Measurements from ENCODE around the gene CDKN1C. TPM values are rescaled to one million over a fixed set of nuclear protein-coding genes. Genes with fewer than 3 reads are reported as not detected.

The CDKN1C gene
- polyA plus RNA-seq, 4 donors = 4.0 to 328 (median 17.7) TPM

GRCh38 chr11:2881076-2881980 lies 4.2 kb downstream of the CDKN1C start:
- 86 to 87% (median 86%) methylated on average over 19 of the region's 19 CpGs for WGBS, 3 donors
- peaks cover 0 to 37% (median 0%) of the 10 kb centered on the region in 3 donors for H3K36me3 ChIP-seq (ENCODE audit: control insufficient read depth in 3 of 3, insufficient read depth in 2 of 3, low read depth in 1 of 3, low read length in 3 of 3)
- H3K4me3 ChIP-seq (ENCODE audit: low read depth in 1 of 3, low read length in 3 of 3) = no peak overlapping the region
- peaks cover 0 to 12% of the 10 kb centered on the region in 2 donors for H3K9me3 ChIP-seq (ENCODE audit: control insufficient read depth in 2 of 2, insufficient read depth in 1 of 2, low read depth in 1 of 2, low read length in 1 of 2)
- H3K27me3 ChIP-seq (ENCODE audit: control insufficient read depth in 3 of 3, insufficient read depth in 3 of 3, low read length in 3 of 3) = peaks cover 0 to 2% (median 0%) of the 10 kb centered on the region in 3 donors
- DNase-seq (no peak), FAIRE-seq (no peak)
- H3K27ac ChIP-seq (ENCODE audit: low read depth in 1 of 3, low read length in 2 of 3) = peak overlapping the region in 1 of 3 donors; percentile 59
- peaks cover 0 to 11% (median 0%) of the 10 kb centered on the region in 3 donors for H3K4me1 ChIP-seq (ENCODE audit: control insufficient read depth in 3 of 3, insufficient read depth in 2 of 3, low read depth in 1 of 3, low read length in 2 of 3)

DNA sequence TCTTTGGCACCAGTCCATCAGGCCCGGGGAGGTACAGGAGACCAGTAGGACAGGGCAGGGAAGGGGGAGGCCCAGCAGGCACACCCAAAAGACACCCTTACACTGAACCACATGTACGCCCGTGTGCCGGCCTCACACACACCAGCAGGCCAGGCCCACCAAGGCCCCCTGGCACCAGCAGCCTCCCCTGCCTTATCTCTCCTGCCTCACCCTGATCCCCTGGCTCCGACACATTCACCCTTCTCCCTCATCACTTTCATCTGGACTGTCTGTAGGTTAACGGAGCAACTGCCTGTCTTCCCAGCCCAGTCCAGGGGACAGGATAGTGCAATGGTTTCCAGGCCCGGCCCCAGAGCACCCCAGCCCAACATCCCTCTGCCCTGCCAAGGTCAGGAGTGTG lies 4.9 kb downstream of the CDKN1C start:
- Histone ChIP-seq H3K36me3 (ENCODE audit: control insufficient read depth in 3 of 3, insufficient read depth in 2 of 3, low read depth in 1 of 3, low read length in 3 of 3) (peaks cover 0 to 37% (median 0%) of the 10 kb centered on the region in 3 donors), H3K27ac (ENCODE audit: low read depth in 1 of 3, low read length in 2 of 3) (no peak overlapping the region), H3K27me3 (ENCODE audit: control insufficient read depth in 3 of 3, insufficient read depth in 3 of 3, low read length in 3 of 3) (peaks cover 0 to 2% (median 0%) of the 10 kb centered on the region in 3 donors), H3K4me3 (ENCODE audit: low read depth in 1 of 3, low read length in 3 of 3) (no peak overlapping the region), H3K9me3 (ENCODE audit: control insufficient read depth in 2 of 2, insufficient read depth in 1 of 2, low read depth in 1 of 2, low read length in 1 of 2) (peaks cover 0 to 12% of the 10 kb centered on the region in 2 donors), H3K4me1 (ENCODE audit: control insufficient read depth in 3 of 3, insufficient read depth in 2 of 3, low read depth in 1 of 3, low read length in 2 of 3) (peaks cover 0 to 10% (median 0%) of the 10 kb centered on the region in 3 donors)
- DNase-seq (no peak), FAIRE-seq (no peak)
- 74 to 86% (median 80%) methylated on average over 7 of the region's 7 CpGs for WGBS, 3 donors

GRCh38 chr11:2878782-2879181 lies 6.8 kb downstream of the CDKN1C start:
- Histone ChIP-seq H3K27ac (ENCODE audit: low read depth in 1 of 3, low read length in 2 of 3) (no peak overlapping the region), H3K9me3 (ENCODE audit: control insufficient read depth in 2 of 2, insufficient read depth in 1 of 2, low read depth in 1 of 2, low read length in 1 of 2) (peaks cover 0 to 29% of the 10 kb centered on the region in 2 donors), H3K36me3 (ENCODE audit: control insufficient read depth in 3 of 3, insufficient read depth in 2 of 3, low read depth in 1 of 3, low read length in 3 of 3) (peaks cover 0 to 36% (median 0%) of the 10 kb centered on the region in 3 donors), H3K27me3 (ENCODE audit: control insufficient read depth in 3 of 3, insufficient read depth in 3 of 3, low read length in 3 of 3) (peaks cover 0 to 2% (median 0%) of the 10 kb centered on the region in 3 donors), H3K4me1 (ENCODE audit: control insufficient read depth in 3 of 3, insufficient read depth in 2 of 3, low read depth in 1 of 3, low read length in 2 of 3) (peaks cover 0 to 10% (median 0%) of the 10 kb centered on the region in 3 donors), H3K4me3 (ENCODE audit: low read depth in 1 of 3, low read length in 3 of 3) (no peak overlapping the region)
- DNase-seq (no peak), FAIRE-seq (no peak)
- 90 to 95% (median 93%) methylated on average over 8 of the region's 8 CpGs for WGBS, 3 donors

GRCh38 chr11:2877474-2877873 lies 8.1 kb downstream of the CDKN1C start:
- peaks cover 0 to 4% (median 0%) of the 10 kb centered on the region in 3 donors for H3K4me1 ChIP-seq (ENCODE audit: control insufficient read depth in 3 of 3, insufficient read depth in 2 of 3, low read depth in 1 of 3, low read length in 2 of 3)
- no peak overlapping the region for H3K4me3 ChIP-seq (ENCODE audit: low read depth in 1 of 3, low read length in 3 of 3)
- H3K9me3 ChIP-seq (ENCODE audit: control insufficient read depth in 2 of 2, insufficient read depth in 1 of 2, low read depth in 1 of 2, low read length in 1 of 2) = peaks cover 0 to 29% of the 10 kb centered on the region in 2 donors
- WGBS, 3 donors = 49 to 74% (median 63%) methylated on average over 6 of the region's 6 CpGs
- no peaks in the 10 kb centered on the region for H3K27me3 ChIP-seq (ENCODE audit: control insufficient read depth in 3 of 3, insufficient read depth in 3 of 3, low read length in 3 of 3)
- H3K27ac ChIP-seq (ENCODE audit: low read depth in 1 of 3, low read length in 2 of 3) = no peak overlapping the region
- H3K36me3 ChIP-seq (ENCODE audit: control insufficient read depth in 3 of 3, insufficient read depth in 2 of 3, low read depth in 1 of 3, low read length in 3 of 3) = peaks cover 0 to 24% (median 0%) of the 10 kb centered on the region in 3 donors
- no peak for FAIRE-seq
- DNase-seq = no peak

- DNase-seq = no peak
- H3K36me3 ChIP-seq (ENCODE audit: control insufficient read depth in 3 of 3, insufficient read depth in 2 of 3, low read depth in 1 of 3, low read length in 3 of 3) = peaks cover 0 to 7% (median 0%) of the 10 kb centered on the region in 3 donors
- 92 to 94% (median 93%) methylated on average over 10 of the region's 10 CpGs for WGBS, 3 donors
- no peak for FAIRE-seq
- H3K9me3 ChIP-seq (ENCODE audit: control insufficient read depth in 2 of 2, insufficient read depth in 1 of 2, low read depth in 1 of 2, low read length in 1 of 2) = peaks cover 0 to 29% of the 10 kb centered on the region in 2 donors
- H3K4me3 ChIP-seq (ENCODE audit: low read depth in 1 of 3, low read length in 3 of 3) = no peak overlapping the region
- H3K27ac ChIP-seq (ENCODE audit: low read depth in 1 of 3, low read length in 2 of 3) = no peak overlapping the region
- H3K4me1 ChIP-seq (ENCODE audit: control insufficient read depth in 3 of 3, insufficient read depth in 2 of 3, low read depth in 1 of 3, low read length in 2 of 3) = no peaks in the 10 kb centered on the region
- peaks cover 4 to 18% (median 5%) of the 10 kb centered on the region in 3 donors for H3K27me3 ChIP-seq (ENCODE audit: control insufficient read depth in 3 of 3, insufficient read depth in 3 of 3, low read length in 3 of 3)
Measured at GRCh38 chr11:2874963-2875362, 10.6 kb downstream of the CDKN1C start.

DNA sequence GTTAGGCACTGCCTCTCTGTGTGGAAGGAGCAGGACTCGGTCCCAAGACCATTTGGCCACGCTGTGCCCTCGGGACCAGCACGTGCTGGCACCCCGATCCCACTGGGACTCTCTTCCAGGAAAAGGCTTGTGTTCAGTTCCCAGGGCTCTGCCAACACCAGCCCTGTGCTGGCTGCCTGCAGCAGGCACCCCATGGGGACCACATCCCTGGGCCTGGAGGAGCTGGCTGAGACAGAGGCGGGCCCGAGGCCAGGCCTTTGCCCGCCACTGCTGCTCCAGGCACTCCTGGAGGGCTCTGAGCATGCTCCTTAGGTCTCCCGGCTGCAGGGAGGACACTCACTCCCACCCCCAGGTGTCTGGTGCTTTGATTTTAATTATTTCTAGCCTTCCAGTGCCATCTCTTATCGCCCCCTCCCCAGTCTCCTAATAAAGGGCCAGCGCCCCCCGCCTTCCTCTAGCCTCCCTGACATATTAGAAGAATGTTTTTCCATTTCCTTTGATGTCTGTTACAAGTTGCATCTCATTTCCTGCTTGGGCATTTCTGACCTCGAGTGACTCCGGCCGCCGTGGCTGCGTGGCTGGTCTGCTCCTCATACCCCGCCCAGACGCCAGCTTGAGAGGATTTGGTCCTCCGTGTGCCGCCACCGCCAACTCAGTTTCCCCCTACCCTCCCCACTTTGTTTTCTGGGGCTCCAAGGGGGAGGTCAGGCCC lies 14.4 kb downstream of the CDKN1C start:
- H3K27me3 ChIP-seq (ENCODE audit: control insufficient read depth in 3 of 3, insufficient read depth in 3 of 3, low read length in 3 of 3) = peaks cover 13 to 43% (median 21%) of the 10 kb centered on the region in 3 donors
- 63 to 65% (median 64%) methylated on average over 21 to 22 of the region's 22 CpGs for WGBS, 3 donors
- H3K9me3 ChIP-seq (ENCODE audit: control insufficient read depth in 2 of 2, insufficient read depth in 1 of 2, low read depth in 1 of 2, low read length in 1 of 2) = peaks cover 0 to 31% of the 10 kb centered on the region in 2 donors
- no peak overlapping the region for H3K4me3 ChIP-seq (ENCODE audit: low read depth in 1 of 3, low read length in 3 of 3)
- no peak for DNase-seq
- no peaks in the 10 kb centered on the region for H3K36me3 ChIP-seq (ENCODE audit: control insufficient read depth in 3 of 3, insufficient read depth in 2 of 3, low read depth in 1 of 3, low read length in 3 of 3)
- H3K4me1 ChIP-seq (ENCODE audit: control insufficient read depth in 3 of 3, insufficient read depth in 2 of 3, low read depth in 1 of 3, low read length in 2 of 3) = peaks cover 0 to 5% (median 0%) of the 10 kb centered on the region in 3 donors
- H3K27ac ChIP-seq (ENCODE audit: low read depth in 1 of 3, low read length in 2 of 3) = no peak overlapping the region
- FAIRE-seq = no peak

GRCh38 chr11:2870460-2870859 lies 15.1 kb downstream of the CDKN1C start:
- FAIRE-seq (no peak), DNase-seq (no peak)
- peaks cover 0 to 5% (median 0%) of the 10 kb centered on the region in 3 donors for H3K4me1 ChIP-seq (ENCODE audit: control insufficient read depth in 3 of 3, insufficient read depth in 2 of 3, low read depth in 1 of 3, low read length in 2 of 3)
- peaks cover 13 to 43% (median 21%) of the 10 kb centered on the region in 3 donors for H3K27me3 ChIP-seq (ENCODE audit: control insufficient read depth in 3 of 3, insufficient read depth in 3 of 3, low read length in 3 of 3)
- H3K27ac ChIP-seq (ENCODE audit: low read depth in 1 of 3, low read length in 2 of 3) = no peak overlapping the region
- peaks cover 0 to 30% of the 10 kb centered on the region in 2 donors for H3K9me3 ChIP-seq (ENCODE audit: control insufficient read depth in 2 of 2, insufficient read depth in 1 of 2, low read depth in 1 of 2, low read length in 1 of 2)
- WGBS, 3 donors = 63 to 73% (median 65%) methylated on average over 16 to 17 of the region's 17 CpGs
- H3K36me3 ChIP-seq (ENCODE audit: control insufficient read depth in 3 of 3, insufficient read depth in 2 of 3, low read depth in 1 of 3, low read length in 3 of 3) = no peaks in the 10 kb centered on the region
- no peak overlapping the region for H3K4me3 ChIP-seq (ENCODE audit: low read depth in 1 of 3, low read length in 3 of 3)
